B cell (primary cell): Measurements from ENCODE around the gene MFSD11. TPM values are rescaled to one million over a fixed set of nuclear protein-coding genes. Genes with fewer than 3 reads are reported as not detected.
"Not testable (repeated sequence)": the region's sequence is repeated elsewhere in the genome, so short reads cannot be mapped to it uniquely, and the experiment has no call there.

Source experiments
- ATAC-seq: fragments of 200-7000 bp; cut with Tn5 transposase; one replicate; pipeline ENCODE4 v1.10.0; 2021; ENCODE audit warnings: low read depth, mild to moderate bottlenecking, moderate number of reproducible peaks, moderate library complexity
- CTCF ChIA-PET: fragments of 350-600 bp; sonication (Branson Sonifier 250); formaldehyde crosslinking; loops from one replicate; lab custom pipeline; 2021; ENCODE audit warnings: antibody characterized with exemption, inconsistent platforms; lab: Charles Lee
- POLR2A ChIA-PET: fragments of 350-600 bp; sonication (Branson Sonifier 250); formaldehyde crosslinking; loops from one replicate; lab custom pipeline; 2021; ENCODE audit warnings: antibody characterized with exemption; lab: Charles Lee
- DNase-seq: peaks from one replicate; pipeline ENCODE4 v3.0.0; 2013
- H2AFZ ChIP-seq: 2 replicates; pipeline ENCODE4 v1.6.1; 2012; ENCODE audit warnings: mild to moderate bottlenecking, low read depth, low read length; ENCODE audit not compliant: insufficient read depth, poor library complexity, severe bottlenecking
- H3K27ac ChIP-seq, 2 donors: 1 replicate in 1 of 2; 2 replicates in 1 of 2; pipeline ENCODE4 v1.5.1; 2012 to 2013; ENCODE audit warnings: low read length in 2 of 2, mild to moderate bottlenecking in 2 of 2, moderate library complexity in 1 of 2
- H3K27me3 ChIP-seq, 4 experiments: fragments of 200-600 bp in 1 of 4; sonication (generic) in 1 of 4; replicated peaks in 1 of 4; 1 replicate in 2 of 4; 2 replicates in 2 of 4; pipeline versions ENCODE4 v1.6.1 to v1.7.0; 2013 to 2016; ENCODE audit warnings: low read length in 3 of 4, mild to moderate bottlenecking in 2 of 4, mixed read lengths in 1 of 4, moderate library complexity in 1 of 4; ENCODE audit not compliant: insufficient read depth in 4 of 4, control insufficient read depth in 3 of 4; ENCODE audit errors: control extremely low read depth in 1 of 4
- H3K36me3 ChIP-seq, 2 experiments: replicated peaks in 1 of 2; 1 replicate in 1 of 2; 2 replicates in 1 of 2; pipeline versions ENCODE4 v1.6.1 to v1.7.1; 2013; ENCODE audit warnings: low read length in 1 of 2; ENCODE audit not compliant: insufficient read depth in 2 of 2, control insufficient read depth in 1 of 2; ENCODE audit errors: control extremely low read depth in 1 of 2, extremely low read depth in 1 of 2
- H3K4me1 ChIP-seq, 2 donors: fragments of 200-600 bp in 1 of 2; sonication (generic) in 1 of 2; 1 replicate in 1 of 2; 2 replicates in 1 of 2; pipeline versions ENCODE4 v1.5.1 to v1.6.1; 2013 to 2017; ENCODE audit warnings: low read length in 2 of 2; ENCODE audit not compliant: control insufficient read depth in 2 of 2, insufficient read depth in 2 of 2
- H3K4me2 ChIP-seq: replicated peaks from 2 replicates; pipeline ENCODE3; 2012; ENCODE audit warnings: mild to moderate bottlenecking, low read depth, low read length; ENCODE audit not compliant: poor library complexity, severe bottlenecking
- H3K4me3 ChIP-seq, 5 experiments: fragments of 200-600 bp in 1 of 5; sonication (generic) in 1 of 5; 1 replicate in 3 of 5; 2 replicates in 2 of 5; pipeline versions ENCODE4 v1.5.1 to v1.7.0; 2011 to 2016; ENCODE audit warnings: low read length in 4 of 5, mild to moderate bottlenecking in 4 of 5, low read depth in 2 of 5, control low read depth in 1 of 5, moderate library complexity in 1 of 5; ENCODE audit not compliant: insufficient read depth in 1 of 5; ENCODE audit errors: control extremely low read depth in 1 of 5, extremely low read depth in 1 of 5
- H3K79me2 ChIP-seq: fragments of 200-600 bp; sonication (generic); one replicate; pipeline ENCODE4 v1.6.0; 2016; ENCODE audit warnings: low read length; ENCODE audit not compliant: control insufficient read depth, insufficient read depth
- H3K9ac ChIP-seq: fragments of 200-600 bp; sonication (generic); 2 replicates; pipeline ENCODE4 v1.6.1; 2017; ENCODE audit warnings: mild to moderate bottlenecking, low read length, moderate library complexity
- H3K9me3 ChIP-seq, 3 donors: one replicate each; pipeline versions ENCODE4 v1.6.1 to v1.7.1; 2013; ENCODE audit warnings: low read length in 2 of 3; ENCODE audit not compliant: control insufficient read depth in 2 of 3, insufficient read depth in 1 of 3; ENCODE audit errors: control extremely low read depth in 1 of 3
- H4K20me1 ChIP-seq: 2 replicates; pipeline ENCODE4 v1.6.0; 2012; ENCODE audit warnings: mild to moderate bottlenecking, low read length; ENCODE audit not compliant: insufficient read depth, control insufficient read depth, poor library complexity, severe bottlenecking
- H3K27ac Mint-ChIP-seq: one replicate; pipeline ENCODE4 v1.8.0; 2021; ENCODE audit warnings: mixed read lengths
- H3K27me3 Mint-ChIP-seq: one replicate; pipeline ENCODE4 v1.8.0; 2021; ENCODE audit warnings: mixed read lengths
- H3K4me1 Mint-ChIP-seq: one replicate; pipeline ENCODE4 v1.8.0; 2021; ENCODE audit warnings: mixed read lengths
- H3K4me3 Mint-ChIP-seq: one replicate; pipeline ENCODE4 v1.8.0; 2021; ENCODE audit warnings: mixed read lengths
- H3K9me3 Mint-ChIP-seq: one replicate; pipeline ENCODE4 v1.8.0; 2022; ENCODE audit warnings: mixed read lengths; ENCODE audit not compliant: insufficient read depth
- CTCF ChIP-seq: fragments of 200-600 bp; IDR thresholded peaks from one replicate; pipeline ENCODE4 v1.8.0; 2022; ENCODE audit warnings: antibody characterized with exemption, mild to moderate bottlenecking
- EZH2 ChIP-seq: IDR thresholded peaks from 2 replicates; pipeline ENCODE4 v1.6.1; 2012; ENCODE audit warnings: borderline replicate concordance, low read depth, mild to moderate bottlenecking, moderate library complexity, low read length; ENCODE audit not compliant: insufficient read depth, poor library complexity, severe bottlenecking
- WGBS: methylation state at CpG from one replicate; pipeline ENCODE4 v1.1.5; 2013; ENCODE audit warnings: missing lambda C conversion rate; ENCODE audit not compliant: insufficient coverage; 5-methylcytosine and 5-hydroxymethylcytosine counted together
- intact Hi-C: fragments of 100-400 bp; cut with micrococcal nuclease; formaldehyde crosslinking; loops from one replicate; pipeline ENCODE4 v1.10.0; 2022
- polyA plus RNA-seq: library from polyadenylated mRNA; depleted of rRNA; stranded (reverse); fragments of >200 nt; gene quantifications from 2 replicates; pipeline ENCODE4 v1.2.3, GENCODE V29; 2012
- total RNA-seq, 2 donors: library from RNA; stranded (reverse); fragments of 120-200 nt in 1 of 2; gene quantifications; 1 replicate in 1 of 2; 2 replicates in 1 of 2; pipeline versions ENCODE4 v1.2.3 to v1.2.4, GENCODE V29; 2013 to 2022

Gene MFSD11
- total and polyA plus RNA-seq, 2 donors (not counting 1 experiment from before 2014, with no cell fraction given), result 24.5 to 36.4 TPM

GRCh38 chr17:76722279-76722678 lies 15.6 kb upstream of the MFSD11 start:
- TF ChIP-seq EZH2, result no peak
- TF ChIP-seq CTCF, result no peak
- Histone ChIP-seq H3K27ac (no peak overlapping the region), H2AFZ (no peak overlapping the region), H3K4me3 (no peak overlapping the region), H4K20me1 (peaks cover 38% of the 10 kb centered on the region), H3K36me3 (peaks cover 13 to 60% of the 10 kb centered on the region in 2 experiments), H3K4me2 (no peak overlapping the region), H3K79me2 (peaks cover 37% of the 10 kb centered on the region), H3K4me1 (peaks cover 10 to 15% of the 10 kb centered on the region in 2 donors), H3K9me3 (no peaks in the 10 kb centered on the region), H3K27me3 (no peaks in the 10 kb centered on the region), H3K9ac (no peak overlapping the region)
- POLR2A ChIA-PET, result interaction anchor here (0.6 to 1.0 kb wide), 2 partner anchors 15 to 513 kb away, joined by 4 to 9 read pairs; partner anchors contain the start of gene MFSD11
- WGBS, result 97% methylated on average over 5 of the region's 8 CpGs
- peaks cover 23% of the 10 kb centered on the region for H3K4me1 Mint-ChIP-seq
- CTCF ChIA-PET, result interaction anchor here (6.3 kb wide), 1 partner anchor 9 kb away, joined by 56 read pairs; no protein-coding TSS in a partner anchor
- no peak overlapping the region for H3K4me3 Mint-ChIP-seq
- intact Hi-C loops, result no loop called here
- no peak for ATAC-seq
- no peak overlapping the region for H3K27ac Mint-ChIP-seq
- no peaks in the 10 kb centered on the region for H3K9me3 Mint-ChIP-seq
- no peaks in the 10 kb centered on the region for H3K27me3 Mint-ChIP-seq
- DNase-seq, result no peak

GRCh38 chr17:76722977-76723376 lies 14.9 kb upstream of the MFSD11 start:
- H3K4me2 ChIP-seq, H3K27ac ChIP-seq, H3K27me3 Mint-ChIP-seq, intact Hi-C loops, H3K27ac Mint-ChIP-seq, H3K9me3 ChIP-seq, DNase-seq, H3K9me3 Mint-ChIP-seq, H3K27me3 ChIP-seq, ATAC-seq, H3K9ac ChIP-seq, H3K4me3 ChIP-seq, H2AFZ ChIP-seq, H3K4me3 Mint-ChIP-seq: not testable (repeated sequence)
- ChIA-PET CTCF (interaction anchor here (0.6 to 6.3 kb wide), 2 partner anchors 10 to 1347 kb away, joined by 4 to 56 read pairs; no protein-coding TSS in a partner anchor), POLR2A (interaction anchor here (0.8 kb wide), 1 partner anchor 12 kb away, joined by 6 read pairs; no protein-coding TSS in a partner anchor)
- Histone ChIP-seq H3K36me3 (peaks cover 13 to 57% of the 10 kb centered on the region in 2 experiments), H4K20me1 (peaks cover 38% of the 10 kb centered on the region), H3K79me2 (peaks cover 44% of the 10 kb centered on the region), H3K4me1 (peaks cover 17 to 22% of the 10 kb centered on the region in 2 donors)
- H3K4me1 Mint-ChIP-seq, result peaks cover 30% of the 10 kb centered on the region
- 100% methylated on average over 3 of the region's 8 CpGs for WGBS
